ENCODE results near the gene SUOX. TPM values are rescaled to one million over a fixed set of nuclear protein-coding genes. Genes with fewer than 3 reads are reported as not detected.
"Not testable (repeated sequence)": the region's sequence is repeated elsewhere in the genome, so short reads cannot be mapped to it uniquely, and the experiment has no call there.

Gene SUOX
- total RNA-seq, 1 donor from 2014 or later: 13.9 TPM

DNA sequence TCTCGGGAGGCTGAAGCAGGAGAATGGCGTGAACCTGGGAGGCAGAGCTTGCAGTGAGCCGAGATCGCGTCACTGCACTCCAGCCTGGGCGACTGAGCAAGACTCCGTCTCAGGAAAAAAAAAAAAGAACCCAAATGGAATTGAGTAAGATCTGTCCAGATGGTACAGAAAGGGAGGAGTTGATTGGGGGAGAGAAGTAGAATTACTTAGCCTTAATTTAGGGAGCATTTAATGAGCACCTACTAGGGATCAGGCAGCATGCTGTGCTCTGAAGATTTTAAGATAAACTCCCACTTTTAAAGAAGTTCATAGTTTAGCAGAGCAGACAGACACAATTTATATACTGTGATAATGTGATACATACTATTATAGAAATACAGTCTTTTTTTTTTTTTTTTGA, 18.7 kb upstream of the SUOX start:
- no peak overlapping the region for H3K27ac Mint-ChIP-seq (ENCODE audit: unreplicated experiment)
- DNase-seq (ENCODE audit: low spot score): no peak
- peaks cover 18% of the 10 kb centered on the region for H3K36me3 Mint-ChIP-seq (ENCODE audit: low read depth)
- H3K4me3 Mint-ChIP-seq (ENCODE audit: unreplicated experiment): no peak overlapping the region
- H3K4me1 Mint-ChIP-seq (ENCODE audit: low read depth): peaks cover 24% of the 10 kb centered on the region
- TF ChIP-seq CTCF (IDR thresholded peaks at IDR 0.05): no peak
- H3K9me3 Mint-ChIP-seq (ENCODE audit: low read depth): no peaks in the 10 kb centered on the region
- H3K27me3 Mint-ChIP-seq (ENCODE audit: low read depth): no peaks in the 10 kb centered on the region

- no peak for TF ChIP-seq CTCF (IDR thresholded peaks at IDR 0.05)
- no peak overlapping the region for H3K4me3 Mint-ChIP-seq (ENCODE audit: unreplicated experiment)
- H3K36me3 Mint-ChIP-seq (ENCODE audit: low read depth): peaks cover 22% of the 10 kb centered on the region
- no peak for DNase-seq (ENCODE audit: low spot score)
- no peaks in the 10 kb centered on the region for H3K9me3 Mint-ChIP-seq (ENCODE audit: low read depth)
- H3K27ac Mint-ChIP-seq (ENCODE audit: unreplicated experiment): no peak overlapping the region
- H3K27me3 Mint-ChIP-seq (ENCODE audit: low read depth): no peaks in the 10 kb centered on the region
- peaks cover 24% of the 10 kb centered on the region for H3K4me1 Mint-ChIP-seq (ENCODE audit: low read depth)
Observed at GRCh38 chr12:55979069-55979468, 18.0 kb upstream of the SUOX start.

DNA sequence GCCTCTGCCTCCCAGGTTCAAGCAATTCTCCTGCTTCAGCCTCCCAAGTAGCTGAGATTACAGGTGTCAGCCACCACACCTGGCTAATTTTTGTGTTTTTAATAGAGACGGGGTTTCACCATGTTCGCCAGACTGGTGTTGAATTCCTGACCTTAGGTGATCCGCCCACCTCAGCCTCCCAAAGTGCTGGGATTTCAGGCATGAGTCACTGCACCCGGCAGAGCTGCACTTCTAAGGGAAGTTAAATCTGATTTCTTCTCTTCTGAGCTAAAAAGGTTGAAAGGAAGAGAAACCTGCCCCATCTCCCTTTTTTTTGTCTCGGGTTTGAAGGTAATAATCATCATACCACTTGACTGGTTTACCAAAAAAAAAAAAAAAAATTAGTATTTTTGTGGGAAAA, 15.2 kb upstream of the SUOX start:
- H3K27me3 Mint-ChIP-seq (ENCODE audit: low read depth); H3K9me3 Mint-ChIP-seq (ENCODE audit: low read depth); DNase-seq (ENCODE audit: low spot score); H3K4me3 Mint-ChIP-seq (ENCODE audit: unreplicated experiment); H3K27ac Mint-ChIP-seq (ENCODE audit: unreplicated experiment): not testable (repeated sequence)
- peaks cover 14% of the 10 kb centered on the region for H3K4me1 Mint-ChIP-seq (ENCODE audit: low read depth)
- H3K36me3 Mint-ChIP-seq (ENCODE audit: low read depth): peaks cover 29% of the 10 kb centered on the region

DNA sequence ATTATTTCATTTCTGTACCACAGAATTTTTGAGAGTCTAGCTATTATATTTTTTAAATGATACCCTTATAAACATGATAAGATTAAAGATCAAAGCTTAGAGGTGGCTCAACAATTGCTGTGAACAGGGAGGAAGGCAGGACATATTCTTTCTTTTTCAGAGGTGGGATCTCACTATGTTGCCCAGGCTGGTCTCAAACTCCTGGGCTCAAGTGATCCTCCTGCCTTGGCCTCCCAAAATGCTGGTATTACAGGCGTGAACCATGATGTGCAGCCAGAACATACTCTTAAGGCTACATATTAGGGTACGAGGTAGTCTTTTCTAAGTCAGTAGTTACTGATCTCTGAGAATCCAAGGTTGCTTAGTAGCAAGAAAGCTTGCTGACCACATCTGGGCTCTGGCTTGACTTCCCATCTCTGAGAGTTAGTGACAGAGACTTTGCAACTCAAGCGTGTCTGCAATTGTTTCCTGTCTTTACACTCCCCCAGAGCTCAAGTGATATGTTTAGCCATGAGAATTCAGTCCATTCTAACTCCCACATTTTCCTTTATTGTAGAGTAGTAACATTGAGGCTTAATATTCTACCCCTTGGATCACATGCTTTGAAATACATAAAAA, 14.6 kb upstream of the SUOX start:
- no peak for TF ChIP-seq CTCF (IDR thresholded peaks at IDR 0.05)
- H3K4me3 Mint-ChIP-seq (ENCODE audit: unreplicated experiment): no peak overlapping the region
- no peaks in the 10 kb centered on the region for H3K9me3 Mint-ChIP-seq (ENCODE audit: low read depth)
- no peak for DNase-seq (ENCODE audit: low spot score)
- H3K27me3 Mint-ChIP-seq (ENCODE audit: low read depth): no peaks in the 10 kb centered on the region
- peaks cover 13% of the 10 kb centered on the region for H3K4me1 Mint-ChIP-seq (ENCODE audit: low read depth)
- H3K27ac Mint-ChIP-seq (ENCODE audit: unreplicated experiment): peak overlapping the region; percentile 29
- peaks cover 30% of the 10 kb centered on the region for H3K36me3 Mint-ChIP-seq (ENCODE audit: low read depth)

- no peak for DNase-seq (ENCODE audit: low spot score)
- no peaks in the 10 kb centered on the region for H3K9me3 Mint-ChIP-seq (ENCODE audit: low read depth)
- no peak for TF ChIP-seq CTCF (IDR thresholded peaks at IDR 0.05)
- no peak overlapping the region for H3K27ac Mint-ChIP-seq (ENCODE audit: unreplicated experiment)
- peaks cover 29% of the 10 kb centered on the region for H3K36me3 Mint-ChIP-seq (ENCODE audit: low read depth)
- no peaks in the 10 kb centered on the region for H3K27me3 Mint-ChIP-seq (ENCODE audit: low read depth)
- no peak overlapping the region for H3K4me3 Mint-ChIP-seq (ENCODE audit: unreplicated experiment)
- peaks cover 12% of the 10 kb centered on the region for H3K4me1 Mint-ChIP-seq (ENCODE audit: low read depth)
Observed at GRCh38 chr12:55983232-55983842, 13.7 kb upstream of the SUOX start.

GRCh38 chr12:55984861-55985260, 12.2 kb upstream of the SUOX start:
- TF ChIP-seq CTCF (IDR thresholded peaks at IDR 0.05): no peak
- no peaks in the 10 kb centered on the region for H3K27me3 Mint-ChIP-seq (ENCODE audit: low read depth)
- no peak overlapping the region for H3K27ac Mint-ChIP-seq (ENCODE audit: unreplicated experiment)
- H3K4me1 Mint-ChIP-seq (ENCODE audit: low read depth): peaks cover 7% of the 10 kb centered on the region
- H3K36me3 Mint-ChIP-seq (ENCODE audit: low read depth): peaks cover 29% of the 10 kb centered on the region
- H3K4me3 Mint-ChIP-seq (ENCODE audit: unreplicated experiment): no peak overlapping the region
- H3K9me3 Mint-ChIP-seq (ENCODE audit: low read depth): no peaks in the 10 kb centered on the region
- DNase-seq (ENCODE audit: low spot score): no peak

Data from chondrocyte (in vitro differentiated cells).